ENCODE data around the gene GSKIP.
"Not testable (repeated sequence)": the region's sequence is repeated elsewhere in the genome, so short reads cannot be mapped to it uniquely, and the experiment has no call there.

GSKIP gene

DNA sequence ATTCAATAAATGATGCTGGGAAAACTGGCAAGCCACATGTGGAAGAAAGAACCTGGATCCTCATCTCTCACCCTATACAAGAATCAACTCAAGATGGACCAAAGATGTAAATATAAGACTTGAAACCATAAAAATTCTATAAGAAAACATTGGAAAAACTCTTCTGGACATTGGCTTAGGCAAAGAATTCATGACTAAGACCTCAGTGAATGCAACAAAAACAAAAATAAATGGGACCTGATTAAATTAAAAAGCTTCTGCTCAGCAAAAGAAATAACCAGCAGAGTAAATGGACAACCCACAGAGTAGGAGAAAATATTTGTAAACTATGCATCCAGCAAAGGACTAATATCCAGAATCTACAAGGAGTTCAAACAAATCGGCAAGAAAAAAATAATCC, 24.8 kb upstream of the GSKIP start:
- TF ChIP-seq, protein P1, sequence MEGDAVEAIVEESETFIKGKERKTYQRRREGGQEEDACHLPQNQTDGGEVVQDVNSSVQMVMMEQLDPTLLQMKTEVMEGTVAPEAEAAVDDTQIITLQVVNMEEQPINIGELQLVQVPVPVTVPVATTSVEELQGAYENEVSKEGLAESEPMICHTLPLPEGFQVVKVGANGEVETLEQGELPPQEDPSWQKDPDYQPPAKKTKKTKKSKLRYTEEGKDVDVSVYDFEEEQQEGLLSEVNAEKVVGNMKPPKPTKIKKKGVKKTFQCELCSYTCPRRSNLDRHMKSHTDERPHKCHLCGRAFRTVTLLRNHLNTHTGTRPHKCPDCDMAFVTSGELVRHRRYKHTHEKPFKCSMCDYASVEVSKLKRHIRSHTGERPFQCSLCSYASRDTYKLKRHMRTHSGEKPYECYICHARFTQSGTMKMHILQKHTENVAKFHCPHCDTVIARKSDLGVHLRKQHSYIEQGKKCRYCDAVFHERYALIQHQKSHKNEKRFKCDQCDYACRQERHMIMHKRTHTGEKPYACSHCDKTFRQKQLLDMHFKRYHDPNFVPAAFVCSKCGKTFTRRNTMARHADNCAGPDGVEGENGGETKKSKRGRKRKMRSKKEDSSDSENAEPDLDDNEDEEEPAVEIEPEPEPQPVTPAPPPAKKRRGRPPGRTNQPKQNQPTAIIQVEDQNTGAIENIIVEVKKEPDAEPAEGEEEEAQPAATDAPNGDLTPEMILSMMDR (IDR thresholded peaks at IDR 0.05; ENCODE audit: insufficient read depth, low read length, poor library complexity, severe bottlenecking), result no peak
- Histone ChIP-seq H3K4me3 (replicated peaks; ENCODE audit: low read depth, low read length) (no peak overlapping the region), H3K27me3 (replicated peaks; ENCODE audit: control insufficient read depth, insufficient read depth, low read length) (no peaks in the 10 kb centered on the region), H3K36me3 (ENCODE audit: control insufficient read depth, insufficient read depth, low read length) (no peaks in the 10 kb centered on the region; the same call in 1 of the 2 replicates)
- DNase-seq (ENCODE audit: extremely low read depth, insufficient read length), result no peak

- TF ChIP-seq, protein P1 (IDR thresholded peaks at IDR 0.05; ENCODE audit: insufficient read depth, low read length, poor library complexity, severe bottlenecking), result no peak
- no peak for DNase-seq (ENCODE audit: extremely low read depth, insufficient read length)
- H3K36me3 ChIP-seq (ENCODE audit: control insufficient read depth, insufficient read depth, low read length), result no peaks in the 10 kb centered on the region; the same call in 1 of the 2 replicates
These were observed 22.0 kb upstream of the GSKIP start for GRCh38 chr14:96341323-96341722.

GRCh38 chr14:96345669-96346068, 17.7 kb upstream of the GSKIP start:
- Histone ChIP-seq H3K4me3 (replicated peaks; ENCODE audit: low read depth, low read length) (no peak overlapping the region), H3K27me3 (replicated peaks; ENCODE audit: control insufficient read depth, insufficient read depth, low read length) (no peaks in the 10 kb centered on the region), H3K36me3 (ENCODE audit: control insufficient read depth, insufficient read depth, low read length) (no peaks in the 10 kb centered on the region; the same call in 1 of the 2 replicates)
- TF ChIP-seq, protein P1 (IDR thresholded peaks at IDR 0.05; ENCODE audit: insufficient read depth, low read length, poor library complexity, severe bottlenecking), result no peak
- no peak for DNase-seq (ENCODE audit: extremely low read depth, insufficient read length)

More at GRCh38 chr14:96341323-96341722, 22.0 kb upstream of the GSKIP start:
- no peak overlapping the region for H3K4me3 ChIP-seq (replicated peaks; ENCODE audit: low read depth, low read length)
- H3K27me3 ChIP-seq (replicated peaks; ENCODE audit: control insufficient read depth, insufficient read depth, low read length), result no peaks in the 10 kb centered on the region

DNA sequence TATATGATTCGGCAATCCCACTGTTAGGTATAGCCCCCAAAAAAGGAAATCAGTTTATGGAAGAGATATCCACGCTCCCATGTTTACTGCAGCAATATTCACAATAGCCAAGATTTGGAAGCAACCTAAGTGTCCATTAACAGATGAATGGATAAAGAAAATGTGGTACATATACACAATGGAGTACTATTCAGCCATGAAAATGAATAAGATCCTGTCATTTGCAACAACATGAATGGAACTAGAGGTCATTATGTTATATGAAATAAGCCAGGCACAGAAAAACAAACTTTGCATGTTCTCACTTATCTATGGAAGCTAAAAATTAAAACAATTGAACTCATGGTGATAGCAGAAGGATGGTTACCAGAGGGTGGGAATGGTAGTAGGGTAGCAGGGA, 15.4 kb upstream of the GSKIP start:
- not testable (repeated sequence) for H3K27me3 ChIP-seq (replicated peaks; ENCODE audit: control insufficient read depth, insufficient read depth, low read length); DNase-seq (ENCODE audit: extremely low read depth, insufficient read length); H3K4me3 ChIP-seq (replicated peaks; ENCODE audit: low read depth, low read length); H3K36me3 ChIP-seq (ENCODE audit: control insufficient read depth, insufficient read depth, low read length)

DNA sequence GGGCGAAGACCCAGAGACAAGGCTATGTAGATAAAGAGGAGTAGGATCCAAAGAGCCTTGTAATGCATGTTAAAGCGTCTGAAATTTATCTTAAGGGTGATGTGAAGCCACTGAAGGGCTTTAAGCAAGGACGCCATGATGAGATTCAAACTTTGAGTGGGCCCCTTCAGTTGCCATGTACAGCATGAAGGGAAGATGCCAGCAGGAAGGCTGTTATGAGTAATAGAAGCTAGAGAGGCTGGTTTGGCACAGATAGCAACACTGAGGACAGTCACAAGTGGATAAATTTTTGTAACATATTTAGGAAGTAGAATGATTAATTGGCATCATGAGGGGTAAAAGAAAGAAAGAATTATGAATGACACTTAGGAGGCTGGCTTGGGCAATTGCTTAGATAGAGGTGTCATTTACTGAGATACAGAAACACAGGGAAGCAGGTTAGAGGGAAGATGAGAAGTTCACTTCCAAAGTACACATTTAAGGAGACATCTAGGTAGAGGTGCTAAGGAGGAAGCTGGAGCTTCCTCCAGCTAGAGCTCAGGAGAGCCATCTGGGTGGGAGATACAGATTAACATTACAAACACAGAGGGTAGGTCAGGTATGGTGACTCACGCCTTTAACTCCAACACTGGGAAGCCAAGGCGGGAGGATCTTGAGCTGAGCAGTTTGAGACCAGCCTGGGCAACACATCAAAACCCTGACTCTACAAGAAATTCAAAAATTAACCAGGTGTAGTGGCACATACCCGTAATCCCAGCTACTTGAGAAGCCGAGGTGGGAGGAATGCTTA, 13.8 kb upstream of the GSKIP start:
- no peaks in the 10 kb centered on the region for H3K36me3 ChIP-seq (ENCODE audit: control insufficient read depth, insufficient read depth, low read length)
- no peak overlapping the region for H3K4me3 ChIP-seq (replicated peaks; ENCODE audit: low read depth, low read length)
- H3K27me3 ChIP-seq (replicated peaks; ENCODE audit: control insufficient read depth, insufficient read depth, low read length), result no peaks in the 10 kb centered on the region
- TF ChIP-seq, protein P1 (IDR thresholded peaks at IDR 0.05; ENCODE audit: insufficient read depth, low read length, poor library complexity, severe bottlenecking), result no peak
- DNase-seq (ENCODE audit: extremely low read depth, insufficient read length), result no peak

- no peak for DNase-seq (ENCODE audit: extremely low read depth, insufficient read length)
- Histone ChIP-seq H3K27me3 (replicated peaks; ENCODE audit: control insufficient read depth, insufficient read depth, low read length) (no peaks in the 10 kb centered on the region), H3K36me3 (ENCODE audit: control insufficient read depth, insufficient read depth, low read length) (no peaks in the 10 kb centered on the region), H3K4me3 (replicated peaks; ENCODE audit: low read depth, low read length) (no peak overlapping the region)
- TF ChIP-seq, protein P1 (IDR thresholded peaks at IDR 0.05; ENCODE audit: insufficient read depth, low read length, poor library complexity, severe bottlenecking), result no peak
These were observed 11.3 kb upstream of the GSKIP start for GRCh38 chr14:96351986-96352385.
